Endothelial cell of umbilical vein (primary cell): Measurements from ENCODE around the gene SERF1B.
"Not testable (repeated sequence)": the region's sequence is repeated elsewhere in the genome, so short reads cannot be mapped to it uniquely, and the experiment has no call there.

ENCODE experiments used
- CTCF ChIP-seq, 2 donors: IDR thresholded peaks; 1 replicate in 1 of 2; 2 replicates in 1 of 2; pipeline ENCODE4 v1.5.1; 2011; ENCODE audit warnings: low read length in 2 of 2, mild to moderate bottlenecking in 2 of 2, moderate library complexity in 2 of 2, control low read depth in 1 of 2, inconsistent platforms in 1 of 2, low read depth in 1 of 2; ENCODE audit not compliant: insufficient read depth in 1 of 2; ENCODE audit errors: extremely low read depth in 1 of 2
- EZH2 ChIP-seq: IDR thresholded peaks from 2 replicates; pipeline ENCODE4 v1.6.1; 2012; ENCODE audit warnings: borderline replicate concordance, low read depth, mild to moderate bottlenecking, moderate library complexity, low read length, inconsistent platforms; ENCODE audit not compliant: severe bottlenecking
- GATA2 ChIP-seq: IDR thresholded peaks from 2 replicates; pipeline ENCODE4 v1.7.0; 2011; ENCODE audit warnings: low read depth, mild to moderate bottlenecking, moderate library complexity, mixed read lengths, low read length; ENCODE audit not compliant: insufficient read length, insufficient read depth
- POLR2AphosphoS5 ChIP-seq: IDR thresholded peaks from 2 replicates; pipeline ENCODE4 v1.6.1; 2012; ENCODE audit warnings: low read depth, mild to moderate bottlenecking, control low read depth, low read length, moderate library complexity; ENCODE audit not compliant: insufficient read depth

GRCh38 chr5:69995535-69995934 is 29.5 kb upstream of the SERF1B start:
- TF ChIP-seq CTCF (IDR thresholded peaks at IDR 0.05; ENCODE audit: extremely low read depth in 1 of 2, insufficient read depth in 1 of 2, low read depth in 1 of 2, low read length in 2 of 2); EZH2; POLR2AphosphoS5; GATA2: not testable (repeated sequence)
